Neural progenitor cell (in vitro differentiated cells): ENCODE measurements around the gene SOCS6. TPM values are rescaled to one million over a fixed set of nuclear protein-coding genes. Genes with fewer than 3 reads are reported as not detected.

Experiments
- DNase-seq: peaks from one replicate; pipeline ENCODE4 v3.0.0-alpha.2; 2016; ENCODE audit warnings: low spot score
- H2AFZ ChIP-seq: fragments of 200-600 bp; sonication (generic); replicated peaks from 2 replicates; pipeline ENCODE4 v1.6.1; 2016; ENCODE audit warnings: antibody characterized with exemption
- H3F3A ChIP-seq: fragments of 200-600 bp; sonication (generic); 2 replicates; pipeline ENCODE4 v1.6.1; 2016; ENCODE audit warnings: antibody characterized with exemption, low read depth
- H3K27ac ChIP-seq: fragments of 200-600 bp; sonication (generic); 2 replicates; pipeline ENCODE4 v1.5.1; 2016; ENCODE audit warnings: mild to moderate bottlenecking
- H3K27me3 ChIP-seq: fragments of 200-600 bp; sonication (generic); 2 replicates; pipeline ENCODE4 v1.6.1; 2016; ENCODE audit warnings: mild to moderate bottlenecking, moderate library complexity
- H3K36me3 ChIP-seq: fragments of 200-600 bp; sonication (generic); 2 replicates; pipeline ENCODE4 v1.5.1; 2016
- H3K4me1 ChIP-seq: fragments of 200-600 bp; sonication (generic); 2 replicates; pipeline ENCODE4 v1.6.1; 2016; ENCODE audit warnings: mixed run types
- H3K4me2 ChIP-seq: fragments of 200-600 bp; sonication (generic); 2 replicates; pipeline ENCODE4 v1.6.1; 2016
- H3K4me3 ChIP-seq: fragments of 200-600 bp; sonication (generic); 2 replicates; pipeline ENCODE4 v1.5.1; 2016
- H3K79me2 ChIP-seq: fragments of 200-600 bp; sonication (generic); 2 replicates; pipeline ENCODE4 v1.6.1; 2016; ENCODE audit warnings: low read depth
- H3K9ac ChIP-seq: fragments of 200-600 bp; sonication (generic); 2 replicates; pipeline ENCODE4 v1.6.1; 2016
- H3K9me3 ChIP-seq: fragments of 200-600 bp; sonication (generic); 2 replicates; pipeline ENCODE4 v1.5.1; 2016; ENCODE audit warnings: low read depth
- H4K20me1 ChIP-seq: fragments of 200-600 bp; sonication (generic); 2 replicates; pipeline ENCODE4 v1.6.1; 2016; ENCODE audit warnings: low read depth
- H3K27ac Mint-ChIP-seq: 3 replicates; pipeline ENCODE4 v1.8.0; 2021; ENCODE audit warnings: mixed read lengths
- H3K27me3 Mint-ChIP-seq: 2 replicates; pipeline ENCODE4 v1.8.0; 2022; ENCODE audit warnings: low read depth, mild to moderate bottlenecking, inconsistent platforms, moderate library complexity, mixed read lengths; ENCODE audit not compliant: insufficient read depth
- H3K36me3 Mint-ChIP-seq: 3 replicates; pipeline ENCODE4 v1.8.0; 2021; ENCODE audit warnings: mixed read lengths
- H3K4me1 Mint-ChIP-seq: 3 replicates; pipeline ENCODE4 v1.8.0; 2021; ENCODE audit warnings: mixed read lengths
- H3K4me3 Mint-ChIP-seq: 3 replicates; pipeline ENCODE4 v1.8.0; 2021; ENCODE audit warnings: mild to moderate bottlenecking, moderate library complexity, mixed read lengths
- H3K9me3 Mint-ChIP-seq: 3 replicates; pipeline ENCODE4 v1.8.0; 2020; ENCODE audit warnings: mixed read lengths
- EZH2 ChIP-seq: fragments of 200-600 bp; sonication (generic); IDR thresholded peaks from 2 replicates; pipeline ENCODE4 v1.6.1; 2017; ENCODE audit warnings: antibody characterized with exemption, mild to moderate bottlenecking, moderate library complexity
- EZH2phosphoT487 ChIP-seq: fragments of 200-600 bp; sonication (generic); IDR thresholded peaks from 2 replicates; pipeline ENCODE4 v1.6.1; 2017; ENCODE audit warnings: antibody characterized with exemption
- total RNA-seq: library from RNA; depleted of rRNA; stranded (reverse); fragments of >200 nt; gene quantifications from 2 replicates; pipeline ENCODE4 v1.2.3, GENCODE V29; 2015; ENCODE audit warnings: low replicate concordance
- TF ChIP-seq, protein P1 (sequence below): fragments of 200-600 bp; sonication (generic); IDR thresholded peaks from 2 replicates; pipeline ENCODE4 v1.5.1; 2017; ENCODE audit warnings: antibody characterized with exemption, mild to moderate bottlenecking

Gene SOCS6
- total RNA-seq, 1 donor from 2014 or later = 45.1 TPM

DNA sequence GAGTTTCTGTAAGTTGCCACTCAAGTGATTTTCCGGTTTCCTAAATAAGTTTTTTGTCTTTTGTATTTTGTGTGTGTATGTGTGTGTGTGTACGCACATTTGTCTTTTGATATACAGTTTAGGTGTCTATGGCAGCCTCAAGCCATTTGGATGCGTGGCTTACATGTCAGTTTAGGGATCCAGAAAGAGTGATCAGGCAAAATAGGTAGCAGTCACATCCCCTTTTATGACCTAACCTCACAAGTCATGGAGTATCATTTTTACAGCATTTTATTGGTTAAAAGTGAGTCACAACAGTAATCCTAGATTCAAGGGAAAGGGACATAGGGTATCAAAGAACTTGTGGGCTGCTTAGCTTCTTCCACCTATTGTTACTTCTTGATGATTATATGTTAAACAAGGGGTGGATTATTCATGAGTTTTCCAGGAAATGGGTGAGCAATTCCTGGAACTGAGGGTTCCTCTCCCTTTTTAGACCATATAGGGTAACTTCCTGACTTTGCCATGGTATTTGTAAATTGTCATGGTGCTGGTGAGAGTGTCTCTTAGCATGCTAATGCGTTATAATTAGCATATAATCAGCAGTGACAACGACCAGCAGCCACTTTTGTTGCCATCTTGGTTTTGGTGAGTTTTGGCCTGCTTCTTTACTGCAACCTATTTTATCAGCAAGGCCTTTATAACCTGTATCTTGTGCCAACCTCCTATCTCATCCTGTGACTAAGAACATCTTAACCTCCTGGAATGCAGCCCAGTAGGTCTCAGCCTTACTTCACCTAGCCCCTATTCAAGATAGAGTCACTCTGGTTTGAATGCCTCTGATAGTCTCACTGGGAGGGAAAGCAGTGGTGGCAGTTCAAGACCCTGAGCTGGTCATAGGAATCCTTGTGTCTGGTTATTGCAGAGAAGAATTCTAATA is 8.6 kb upstream of the SOCS6 start:
- H3K27me3 ChIP-seq = no peaks in the 10 kb centered on the region
- no peaks in the 10 kb centered on the region for H3K4me1 Mint-ChIP-seq

DNA sequence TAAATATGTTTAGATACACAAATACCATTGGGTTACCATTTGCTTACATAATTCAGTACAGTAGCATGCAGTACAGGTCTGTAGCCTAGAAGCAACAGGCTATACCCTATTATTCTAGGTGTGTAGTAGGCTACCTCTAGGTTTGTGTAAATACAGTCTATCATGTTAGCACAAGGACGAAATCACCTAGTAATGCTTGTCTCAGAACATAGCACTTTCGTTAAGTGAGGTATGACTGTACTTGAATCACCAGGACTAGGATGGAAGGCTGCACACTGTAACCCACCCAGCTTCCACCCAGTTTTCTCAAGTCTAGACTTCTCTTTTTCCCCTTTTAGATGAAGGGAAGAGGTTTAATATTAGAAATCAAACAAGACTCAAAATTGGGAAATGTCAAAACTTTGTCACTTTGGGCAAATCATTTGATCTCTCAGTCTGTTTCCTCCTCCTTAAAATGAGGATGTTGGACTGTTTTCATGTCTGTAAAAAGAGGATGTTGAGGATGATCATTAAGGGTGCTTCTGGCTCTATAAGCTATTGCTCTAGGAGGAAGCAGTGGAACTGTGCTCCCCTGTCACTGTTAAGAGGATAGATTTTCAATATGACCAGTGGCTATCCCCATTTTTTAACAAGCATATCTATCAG is 3.7 kb upstream of the SOCS6 start:
- no peak overlapping the region for H3K4me3 Mint-ChIP-seq

More for the DNA sequence above, 8.6 kb upstream of the SOCS6 start:
- Histone ChIP-seq H3K4me1 (peaks cover 5% of the 10 kb centered on the region), H4K20me1 (no peaks in the 10 kb centered on the region), H3K36me3 (no peaks in the 10 kb centered on the region), H3K79me2 (no peaks in the 10 kb centered on the region), H3K27ac (no peak overlapping the region), H3K9me3 (no peaks in the 10 kb centered on the region), H3F3A (no peaks in the 10 kb centered on the region), H3K9ac (no peak overlapping the region), H2AFZ (no peak overlapping the region), H3K4me2 (no peak overlapping the region), H3K4me3 (no peak overlapping the region)
- H3K27ac Mint-ChIP-seq = no peak overlapping the region
- H3K9me3 Mint-ChIP-seq = no peaks in the 10 kb centered on the region
- DNase-seq = no peak
- H3K36me3 Mint-ChIP-seq = no peaks in the 10 kb centered on the region
- TF ChIP-seq, protein P1, sequence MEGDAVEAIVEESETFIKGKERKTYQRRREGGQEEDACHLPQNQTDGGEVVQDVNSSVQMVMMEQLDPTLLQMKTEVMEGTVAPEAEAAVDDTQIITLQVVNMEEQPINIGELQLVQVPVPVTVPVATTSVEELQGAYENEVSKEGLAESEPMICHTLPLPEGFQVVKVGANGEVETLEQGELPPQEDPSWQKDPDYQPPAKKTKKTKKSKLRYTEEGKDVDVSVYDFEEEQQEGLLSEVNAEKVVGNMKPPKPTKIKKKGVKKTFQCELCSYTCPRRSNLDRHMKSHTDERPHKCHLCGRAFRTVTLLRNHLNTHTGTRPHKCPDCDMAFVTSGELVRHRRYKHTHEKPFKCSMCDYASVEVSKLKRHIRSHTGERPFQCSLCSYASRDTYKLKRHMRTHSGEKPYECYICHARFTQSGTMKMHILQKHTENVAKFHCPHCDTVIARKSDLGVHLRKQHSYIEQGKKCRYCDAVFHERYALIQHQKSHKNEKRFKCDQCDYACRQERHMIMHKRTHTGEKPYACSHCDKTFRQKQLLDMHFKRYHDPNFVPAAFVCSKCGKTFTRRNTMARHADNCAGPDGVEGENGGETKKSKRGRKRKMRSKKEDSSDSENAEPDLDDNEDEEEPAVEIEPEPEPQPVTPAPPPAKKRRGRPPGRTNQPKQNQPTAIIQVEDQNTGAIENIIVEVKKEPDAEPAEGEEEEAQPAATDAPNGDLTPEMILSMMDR = no peak
- no peak for TF ChIP-seq EZH2
- TF ChIP-seq EZH2phosphoT487 = no peak
- no peak overlapping the region for H3K4me3 Mint-ChIP-seq
- H3K27me3 Mint-ChIP-seq = no peaks in the 10 kb centered on the region

DNA sequence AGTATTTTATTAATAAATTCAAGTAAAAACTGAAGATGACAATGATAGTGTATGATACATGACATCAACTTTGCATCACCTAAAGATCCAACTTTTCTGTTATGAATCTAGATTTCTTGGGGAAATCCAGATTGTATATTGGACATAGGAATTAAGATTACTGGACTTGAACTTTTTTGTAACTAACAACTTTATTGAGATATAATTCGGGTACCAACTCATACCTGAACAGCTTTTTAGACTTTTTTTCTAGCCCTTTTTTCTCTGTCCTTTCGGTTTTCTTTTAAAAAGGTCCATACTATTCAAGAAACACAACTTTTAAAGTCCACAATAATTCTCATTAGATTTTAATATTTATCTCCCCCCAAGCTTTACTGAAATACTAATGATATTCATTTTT is 1.1 kb upstream of the SOCS6 start:
- no peak for DNase-seq
- TF ChIP-seq, protein P1 = no peak
- TF ChIP-seq EZH2 = no peak
- Histone ChIP-seq H4K20me1 (peaks cover 32% of the 10 kb centered on the region), H3K4me2 (peak overlapping the region; percentile 92), H2AFZ (peak overlapping the region; percentile 95), H3K4me1 (peaks cover 18% of the 10 kb centered on the region), H3K9me3 (no peaks in the 10 kb centered on the region), H3K79me2 (peaks cover 33% of the 10 kb centered on the region), H3F3A (peaks cover 5% of the 10 kb centered on the region), H3K36me3 (no peaks in the 10 kb centered on the region), H3K27me3 (no peaks in the 10 kb centered on the region), H3K27ac (no peak overlapping the region), H3K4me3 (peak overlapping the region; percentile 77), H3K9ac (no peak overlapping the region)
- no peak overlapping the region for H3K27ac Mint-ChIP-seq
- H3K4me1 Mint-ChIP-seq = peaks cover 18% of the 10 kb centered on the region
- no peaks in the 10 kb centered on the region for H3K9me3 Mint-ChIP-seq
- peaks cover 6% of the 10 kb centered on the region for H3K27me3 Mint-ChIP-seq
- peaks cover 3% of the 10 kb centered on the region for H3K36me3 Mint-ChIP-seq
- peak overlapping the region; percentile 80 for H3K4me3 Mint-ChIP-seq

More for the DNA sequence above, 3.7 kb upstream of the SOCS6 start:
- H3K4me2 ChIP-seq = no peak overlapping the region
- no peak for DNase-seq
- no peaks in the 10 kb centered on the region for H3K36me3 ChIP-seq
- H2AFZ ChIP-seq = no peak overlapping the region
- Mint-ChIP-seq H3K4me1 (peaks cover 4% of the 10 kb centered on the region), H3K36me3 (no peaks in the 10 kb centered on the region), H3K27me3 (peaks cover 6% of the 10 kb centered on the region), H3K27ac (no peak overlapping the region), H3K9me3 (no peaks in the 10 kb centered on the region)
- no peaks in the 10 kb centered on the region for H3K27me3 ChIP-seq
- peaks cover 5% of the 10 kb centered on the region for H3F3A ChIP-seq
- TF ChIP-seq, protein P1 = no peak
- TF ChIP-seq EZH2phosphoT487 (no peak), EZH2 (no peak)
- H3K4me1 ChIP-seq = peaks cover 5% of the 10 kb centered on the region
- peaks cover 6% of the 10 kb centered on the region for H4K20me1 ChIP-seq
- H3K27ac ChIP-seq = no peak overlapping the region
- H3K9me3 ChIP-seq = no peaks in the 10 kb centered on the region
- peaks cover 7% of the 10 kb centered on the region for H3K79me2 ChIP-seq
- H3K4me3 ChIP-seq = no peak overlapping the region
- no peak overlapping the region for H3K9ac ChIP-seq
